Endodermal cell (in vitro differentiated cells): ENCODE data around the gene ADORA1. TPM values are rescaled to one million over a fixed set of nuclear protein-coding genes. Genes with fewer than 3 reads are reported as not detected.

Experiments
- DNase-seq: peaks from one replicate; pipeline ENCODE4 v3.0.0-alpha.2; 2017
- H3K27ac ChIP-seq: 2 replicates; pipeline ENCODE4 v1.5.1; 2013; ENCODE audit warnings: mild to moderate bottlenecking, low read depth, low read length, moderate library complexity
- H3K27me3 ChIP-seq: 2 replicates; pipeline ENCODE4 v1.6.1; 2013; ENCODE audit warnings: mild to moderate bottlenecking, low read length, moderate library complexity; ENCODE audit not compliant: insufficient read depth, control insufficient read depth, poor library complexity, severe bottlenecking
- H3K36me3 ChIP-seq: 2 replicates; pipeline ENCODE4 v1.7.0; 2013; ENCODE audit warnings: mild to moderate bottlenecking, low read length, moderate library complexity; ENCODE audit not compliant: control insufficient read depth, insufficient read depth
- H3K4me1 ChIP-seq: one replicate; pipeline ENCODE4 v1.7.0; 2013; ENCODE audit warnings: low read length; ENCODE audit not compliant: control insufficient read depth, insufficient read depth
- H3K4me3 ChIP-seq: 2 replicates; pipeline ENCODE4 v1.5.1; 2013; ENCODE audit warnings: mild to moderate bottlenecking, low read length, moderate library complexity
- H3K9ac ChIP-seq: 2 replicates; pipeline ENCODE4 v1.6.1; 2013; ENCODE audit warnings: mild to moderate bottlenecking, low read length, moderate library complexity; ENCODE audit not compliant: poor library complexity, severe bottlenecking; ENCODE audit errors: extremely low read depth
- H3K9me3 ChIP-seq: 2 replicates; pipeline ENCODE4 v1.6.1; 2013; ENCODE audit warnings: mild to moderate bottlenecking, low read length, moderate library complexity; ENCODE audit not compliant: control insufficient read depth
- H3K27ac Mint-ChIP-seq: 2 replicates; pipeline ENCODE4 v1.8.0; 2020; ENCODE audit warnings: mixed read lengths
- H3K27me3 Mint-ChIP-seq: 2 replicates; pipeline ENCODE4 v1.8.0; 2021; ENCODE audit warnings: mild to moderate bottlenecking, mixed read lengths; ENCODE audit not compliant: insufficient read depth
- H3K36me3 Mint-ChIP-seq: 2 replicates; pipeline ENCODE4 v1.8.0; 2020; ENCODE audit warnings: low read depth, mixed read lengths
- H3K4me1 Mint-ChIP-seq: 2 replicates; pipeline ENCODE4 v1.8.0; 2020; ENCODE audit warnings: mixed read lengths
- H3K4me3 Mint-ChIP-seq: 2 replicates; pipeline ENCODE4 v1.8.0; 2020; ENCODE audit warnings: mild to moderate bottlenecking, moderate library complexity, mixed read lengths
- H3K9me3 Mint-ChIP-seq: 2 replicates; pipeline ENCODE4 v1.8.0; 2020; ENCODE audit warnings: mild to moderate bottlenecking, mixed read lengths
- CTCF ChIP-seq: fragments of 200-600 bp; sonication (generic); conservative IDR thresholded peaks from 2 replicates; pipeline ENCODE4 v1.5.0; 2021; ENCODE audit warnings: antibody characterized with exemption, mild to moderate bottlenecking
- WGBS, 2 experiments: methylation state at CpG; one replicate each; pipeline versions ENCODE4 v1.1.5 to v1.1.7; 2013; ENCODE audit warnings: missing lambda C conversion rate in 2 of 2, mixed read lengths in 1 of 2; ENCODE audit not compliant: insufficient coverage in 1 of 2, insufficient read length in 1 of 2; 5-methylcytosine and 5-hydroxymethylcytosine counted together
- total RNA-seq, 2 donors: library from RNA; stranded (reverse); fragmentation: NEBNext Ultra II Directional in 1 of 2; extraction: Animal tissue kit (Norgen Biotek cat#: 25700) in 1 of 2; gene quantifications; 2 replicates in 1 of 2; 3 replicates in 1 of 2; pipeline ENCODE4 v1.2.1, GENCODE V29; 2021

The ADORA1 gene
- total RNA-seq, 2 donors from 2014 or later: 2.0 to 2.1 TPM

- Histone ChIP-seq H3K4me1 (no peaks in the 10 kb centered on the region), H3K4me3 (no peak overlapping the region), H3K9me3 (no peaks in the 10 kb centered on the region), H3K36me3 (no peaks in the 10 kb centered on the region), H3K9ac (no peak overlapping the region), H3K27ac (no peak overlapping the region), H3K27me3 (peaks cover 53% of the 10 kb centered on the region)
- Mint-ChIP-seq H3K4me3 (no peak overlapping the region), H3K27me3 (peaks cover 47% of the 10 kb centered on the region), H3K9me3 (no peaks in the 10 kb centered on the region), H3K27ac (no peak overlapping the region), H3K36me3 (no peaks in the 10 kb centered on the region), H3K4me1 (no peaks in the 10 kb centered on the region)
- WGBS, 2 experiments: 96 to 100% methylated on average over 3 to 4 of the region's 4 CpGs
- no peak for TF ChIP-seq CTCF
- no peak for DNase-seq
Observed at GRCh38 chr1:203113308-203113707, 14.2 kb upstream of the ADORA1 start.

DNA sequence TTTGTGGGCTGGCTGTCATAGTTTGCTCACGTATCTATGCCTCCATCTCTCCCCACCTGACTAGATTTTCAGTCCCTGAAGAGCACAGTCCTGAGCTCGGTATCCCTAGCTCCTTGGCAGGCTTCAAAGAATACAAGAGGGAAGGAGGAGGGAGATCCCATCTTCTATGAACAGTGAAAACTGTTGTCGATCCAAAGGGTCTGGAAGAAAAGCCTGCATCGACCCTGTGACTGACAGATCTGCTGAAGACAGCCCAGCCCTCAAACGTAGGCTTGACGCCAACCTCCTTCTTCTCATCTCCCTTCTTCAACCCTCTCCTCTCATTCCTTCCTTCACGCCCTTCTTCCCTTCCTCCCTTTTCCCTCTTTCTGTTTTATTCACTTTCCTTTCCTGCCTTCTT, 13.3 kb upstream of the ADORA1 start:
- no peaks in the 10 kb centered on the region for H3K4me1 Mint-ChIP-seq
- H3K4me3 Mint-ChIP-seq: no peak overlapping the region
- H3K27ac Mint-ChIP-seq: no peak overlapping the region
- no peak overlapping the region for H3K4me3 ChIP-seq
- peaks cover 47% of the 10 kb centered on the region for H3K27me3 Mint-ChIP-seq
- no peak for TF ChIP-seq CTCF
- H3K9me3 ChIP-seq: no peaks in the 10 kb centered on the region
- H3K9me3 Mint-ChIP-seq: no peaks in the 10 kb centered on the region
- H3K9ac ChIP-seq: no peak overlapping the region
- H3K36me3 Mint-ChIP-seq: no peaks in the 10 kb centered on the region
- WGBS, 2 experiments: 73 to 85% methylated on average over 4 to 7 of the region's 7 CpGs
- peaks cover 51% of the 10 kb centered on the region for H3K27me3 ChIP-seq
- DNase-seq: no peak
- no peak overlapping the region for H3K27ac ChIP-seq
- H3K36me3 ChIP-seq: no peaks in the 10 kb centered on the region
- no peaks in the 10 kb centered on the region for H3K4me1 ChIP-seq

GRCh38 chr1:203116091-203116820, 11.3 kb upstream of the ADORA1 start:
- Mint-ChIP-seq H3K36me3 (no peaks in the 10 kb centered on the region), H3K4me1 (no peaks in the 10 kb centered on the region), H3K27ac (no peak overlapping the region), H3K27me3 (peaks cover 38% of the 10 kb centered on the region), H3K4me3 (no peak overlapping the region), H3K9me3 (no peaks in the 10 kb centered on the region)
- no peaks in the 10 kb centered on the region for H3K36me3 ChIP-seq
- H3K27me3 ChIP-seq: peaks cover 36% of the 10 kb centered on the region
- no peaks in the 10 kb centered on the region for H3K4me1 ChIP-seq
- no peak overlapping the region for H3K4me3 ChIP-seq
- peak; percentile 32 for DNase-seq
- 81 to 85% methylated on average over 3 to 10 of the region's 10 CpGs for WGBS, 2 experiments
- no peaks in the 10 kb centered on the region for H3K9me3 ChIP-seq
- no peak overlapping the region for H3K27ac ChIP-seq
- no peak overlapping the region for H3K9ac ChIP-seq
- no peak for TF ChIP-seq CTCF
